Keratinocyte (primary cell): Measurements from ENCODE around the gene CRHR2. TPM values are rescaled to one million over a fixed set of nuclear protein-coding genes. Genes with fewer than 3 reads are reported as not detected.

ENCODE experiments used
- DNase-seq: peaks from one replicate; pipeline ENCODE4 v3.0.0-alpha.2; 2011; ENCODE audit warnings: low read depth, missing footprints, low spot score
- FAIRE-seq: peaks from 2 replicates; lab custom pipeline; 2011; peaks lifted over from hg19 to GRCh38; lab: Jason Lieb, UNC
- H2AFZ ChIP-seq: 2 replicates; pipeline ENCODE4 v1.6.0; 2012; ENCODE audit warnings: low read length, control low read depth, inconsistent platforms; ENCODE audit not compliant: control insufficient read depth
- H3K27ac ChIP-seq: 2 replicates; pipeline ENCODE4 v1.5.1; 2011; ENCODE audit warnings: low read length; ENCODE audit not compliant: control insufficient read depth, insufficient read depth
- H3K27me3 ChIP-seq: 3 replicates; pipeline ENCODE4 v1.6.0; 2011; ENCODE audit warnings: low read length; ENCODE audit not compliant: control insufficient read depth, insufficient read depth; ENCODE audit errors: extremely low read depth
- H3K36me3 ChIP-seq, 2 experiments: 2 replicates in 1 of 2; 3 replicates in 1 of 2; pipeline ENCODE4 v1.5.1; 2011; ENCODE audit warnings: low read length in 2 of 2, mild to moderate bottlenecking in 1 of 2; ENCODE audit not compliant: control insufficient read depth in 2 of 2, insufficient read depth in 2 of 2; ENCODE audit errors: extremely low read depth in 1 of 2
- H3K4me1 ChIP-seq: 3 replicates; pipeline ENCODE4 v1.5.1; 2011; ENCODE audit warnings: low read length; ENCODE audit not compliant: control insufficient read depth, insufficient read depth; ENCODE audit errors: extremely low read depth
- H3K4me2 ChIP-seq: 3 replicates; pipeline ENCODE4 v1.6.0; 2011; ENCODE audit warnings: low read depth, low read length; ENCODE audit not compliant: control insufficient read depth, insufficient read depth; ENCODE audit errors: extremely low read depth
- H3K4me3 ChIP-seq, 3 experiments: fragments of 200-600 bp in 1 of 3; sonication (generic) in 1 of 3; 2 replicates in 2 of 3; 3 replicates in 1 of 3; pipeline ENCODE4 v1.5.1; 2011 to 2016; ENCODE audit warnings: low read length in 3 of 3, mild to moderate bottlenecking in 3 of 3, control low read depth in 2 of 3, inconsistent platforms in 1 of 3, low read depth in 1 of 3, mixed read lengths in 1 of 3, mixed run types in 1 of 3, moderate library complexity in 1 of 3; ENCODE audit not compliant: control insufficient read depth in 2 of 3, insufficient read depth in 2 of 3; ENCODE audit errors: extremely low read depth in 1 of 3
- H3K79me2 ChIP-seq: 2 replicates; pipeline ENCODE4 v1.6.0; 2012; ENCODE audit warnings: low read length; ENCODE audit not compliant: control insufficient read depth, insufficient read depth
- H3K9ac ChIP-seq: 3 replicates; pipeline ENCODE4 v1.6.0; 2011; ENCODE audit warnings: low read length; ENCODE audit not compliant: control insufficient read depth, insufficient read depth; ENCODE audit errors: extremely low read depth
- H3K9me1 ChIP-seq: 3 replicates; pipeline ENCODE4 v1.6.0; 2011; ENCODE audit warnings: low read length; ENCODE audit not compliant: control insufficient read depth, insufficient read depth; ENCODE audit errors: extremely low read depth
- H3K9me3 ChIP-seq: 2 replicates; pipeline ENCODE4 v1.5.1; 2012; ENCODE audit warnings: low read depth, low read length; ENCODE audit not compliant: control insufficient read depth
- H4K20me1 ChIP-seq: 3 replicates; pipeline ENCODE4 v1.6.0; 2011; ENCODE audit warnings: low read length; ENCODE audit not compliant: control insufficient read depth, insufficient read depth; ENCODE audit errors: extremely low read depth
- EZH2 ChIP-seq: IDR thresholded peaks from one replicate; pipeline ENCODE4 v1.6.1; 2012; ENCODE audit warnings: inconsistent platforms, mild to moderate bottlenecking, low read length, moderate library complexity
- dilution Hi-C: fragments of 300-500 bp; cut with MboI; formaldehyde crosslinking; loops from one replicate; pipeline ENCODE4 v1.7.0; 2020; ENCODE audit warnings: low sequenced_read_pairs; ENCODE audit not compliant: extremely low pct_ligation_motif_present
- polyA plus RNA-seq, 5 experiments: library from polyadenylated mRNA; depleted of rRNA in 3 of 5; stranded (reverse) in 3 of 5; stranded (forward) in 1 of 5; unstranded in 1 of 5; fragments of >200 nt; gene quantifications; 1 replicate in 1 of 5; 2 replicates in 3 of 5; 3 replicates in 1 of 5; pipeline versions ENCODE4 v1.2.1 to v1.2.3, GENCODE V29; 2011 to 2012; ENCODE audit warnings: missing spikeins in 2 of 5, low read depth in 1 of 5, low replicate concordance in 1 of 5
- TF ChIP-seq, protein P1 (sequence below), 3 experiments: IDR thresholded peaks in 1 of 3; conservative IDR thresholded peaks in 1 of 3; optimal IDR thresholded peaks in 1 of 3; 2 replicates in 2 of 3; 3 replicates in 1 of 3; pipeline versions ENCODE3 to v1.5.1; 2011; ENCODE audit warnings: low read length in 3 of 3, mild to moderate bottlenecking in 3 of 3, moderate library complexity in 2 of 3, control low read depth in 1 of 3, inconsistent platforms in 1 of 3; ENCODE audit not compliant: insufficient read depth in 2 of 3; ENCODE audit errors: extremely low read depth in 1 of 3

Gene CRHR2
- polyA plus RNA-seq, 1 donor (not counting 4 experiments of a cell fraction or from before 2014, with no cell fraction given): not detected

DNA sequence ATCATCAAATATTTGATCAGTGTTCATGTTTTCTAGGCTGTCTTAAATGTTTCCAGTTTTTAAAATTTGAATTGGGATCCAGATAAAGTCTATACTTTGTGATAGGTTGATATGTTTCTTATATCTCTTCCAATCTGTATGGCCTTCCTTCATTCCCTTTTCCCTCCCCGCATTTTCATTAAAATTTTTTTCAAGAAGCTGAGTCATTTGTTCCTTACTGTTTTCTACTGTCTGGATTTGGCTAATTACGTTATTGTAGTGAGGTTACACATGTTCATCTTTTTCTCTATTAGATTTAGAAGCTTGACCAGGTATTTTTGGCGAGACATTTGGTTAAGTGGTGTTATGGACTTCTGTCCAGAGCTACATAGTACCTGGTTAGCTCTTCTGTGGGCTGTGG is 76.4 kb downstream of the CRHR2 start:
- H3K9ac ChIP-seq: no peak overlapping the region
- no peak overlapping the region for H3K4me3 ChIP-seq
- no peak overlapping the region for H2AFZ ChIP-seq
- FAIRE-seq (no peak), DNase-seq (no peak)
- H4K20me1 ChIP-seq: peaks cover 11% of the 10 kb centered on the region
- H3K27ac ChIP-seq: no peak overlapping the region
- no peaks in the 10 kb centered on the region for H3K9me1 ChIP-seq
- peaks cover 43% of the 10 kb centered on the region for H3K79me2 ChIP-seq
- no peak overlapping the region for H3K4me2 ChIP-seq
- no peaks in the 10 kb centered on the region for H3K27me3 ChIP-seq
- TF ChIP-seq, protein P1, sequence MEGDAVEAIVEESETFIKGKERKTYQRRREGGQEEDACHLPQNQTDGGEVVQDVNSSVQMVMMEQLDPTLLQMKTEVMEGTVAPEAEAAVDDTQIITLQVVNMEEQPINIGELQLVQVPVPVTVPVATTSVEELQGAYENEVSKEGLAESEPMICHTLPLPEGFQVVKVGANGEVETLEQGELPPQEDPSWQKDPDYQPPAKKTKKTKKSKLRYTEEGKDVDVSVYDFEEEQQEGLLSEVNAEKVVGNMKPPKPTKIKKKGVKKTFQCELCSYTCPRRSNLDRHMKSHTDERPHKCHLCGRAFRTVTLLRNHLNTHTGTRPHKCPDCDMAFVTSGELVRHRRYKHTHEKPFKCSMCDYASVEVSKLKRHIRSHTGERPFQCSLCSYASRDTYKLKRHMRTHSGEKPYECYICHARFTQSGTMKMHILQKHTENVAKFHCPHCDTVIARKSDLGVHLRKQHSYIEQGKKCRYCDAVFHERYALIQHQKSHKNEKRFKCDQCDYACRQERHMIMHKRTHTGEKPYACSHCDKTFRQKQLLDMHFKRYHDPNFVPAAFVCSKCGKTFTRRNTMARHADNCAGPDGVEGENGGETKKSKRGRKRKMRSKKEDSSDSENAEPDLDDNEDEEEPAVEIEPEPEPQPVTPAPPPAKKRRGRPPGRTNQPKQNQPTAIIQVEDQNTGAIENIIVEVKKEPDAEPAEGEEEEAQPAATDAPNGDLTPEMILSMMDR (optimal IDR thresholded peaks at IDR 0.05 in 1 of 3, IDR thresholded peaks at IDR 0.05 in 1 of 3, conservative IDR thresholded peaks at IDR 0.05 in 1 of 3; ENCODE audit: extremely low read depth in 1 of 3, insufficient read depth in 2 of 3, low read length in 3 of 3): no peak
- dilution Hi-C loops: no loop called here
- no peaks in the 10 kb centered on the region for H3K9me3 ChIP-seq
- no peaks in the 10 kb centered on the region for H3K4me1 ChIP-seq
- H3K36me3 ChIP-seq: peaks cover 13 to 47% of the 10 kb centered on the region in 2 experiments

- H3K36me3 ChIP-seq: peaks cover 14 to 47% of the 10 kb centered on the region in 2 experiments
- H4K20me1 ChIP-seq: peaks cover 11% of the 10 kb centered on the region
- no peak overlapping the region for H3K4me2 ChIP-seq
- H3K4me3 ChIP-seq: no peak overlapping the region
- DNase-seq (no peak), FAIRE-seq (no peak)
- H3K9me3 ChIP-seq: no peaks in the 10 kb centered on the region
- TF ChIP-seq EZH2: no peak
- TF ChIP-seq, protein P1 (optimal IDR thresholded peaks at IDR 0.05 in 1 of 3, IDR thresholded peaks at IDR 0.05 in 1 of 3, conservative IDR thresholded peaks at IDR 0.05 in 1 of 3; ENCODE audit: extremely low read depth in 1 of 3, insufficient read depth in 2 of 3, low read length in 3 of 3): no peak
- no peaks in the 10 kb centered on the region for H3K9me1 ChIP-seq
- H3K4me1 ChIP-seq: no peaks in the 10 kb centered on the region
- H3K27me3 ChIP-seq: no peaks in the 10 kb centered on the region
- H3K79me2 ChIP-seq: peaks cover 49% of the 10 kb centered on the region
- no peak overlapping the region for H2AFZ ChIP-seq
- H3K27ac ChIP-seq: no peak overlapping the region
- dilution Hi-C loops: no loop called here
- H3K9ac ChIP-seq: no peak overlapping the region
Observed at GRCh38 chr7:30604901-30605300, 77.4 kb downstream of the CRHR2 start.

Other genes with a start within 250 kb of the CRHR2 start
- gene NOD1, start 203.7 kb downstream of the CRHR2 start, polyA plus RNA-seq: 3.4 to 4.3 TPM (median 3.9 TPM) in 3 replicates
- gene GGCT, start 177.6 kb downstream of the CRHR2 start, polyA plus RNA-seq: 28.2 to 59.8 TPM (median 44.5 TPM) in 3 replicates
- gene GARS1, start 87.6 kb downstream of the CRHR2 start, polyA plus RNA-seq: 277 to 545 TPM (median 411 TPM) in 3 replicates
- gene INMT, start 69.7 kb upstream of the CRHR2 start, polyA plus RNA-seq: not detected in 3 replicates
- gene MINDY4, start 89.0 kb upstream of the CRHR2 start, polyA plus RNA-seq: 1.5 to 1.8 TPM (median 1.7 TPM) in 3 replicates
- 0.03 to 0.17 TPM (median 0.07 TPM) in 3 replicates for gene AQP1, start 229.4 kb upstream of the CRHR2 start, polyA plus RNA-seq